Mucosa of descending colon (tissue), 3 donors: ENCODE data around the gene H2BK1. TPM values are rescaled to one million over a fixed set of nuclear protein-coding genes. Genes with fewer than 3 reads are reported as not detected.

Experiments
- ATAC-seq: fragments of 200-7000 bp; cut with Tn5 transposase; one replicate; pipeline ENCODE4 v1.9.1; 2020; ENCODE audit warnings: mild to moderate bottlenecking, moderate library complexity
- DNase-seq, 3 donors: peaks; one replicate each; pipeline ENCODE4 v3.0.0-alpha.2; 2020
- H3K36me3 ChIP-seq: fragments of 200-600 bp; one replicate; pipeline ENCODE4 v1.8.0; 2021; ENCODE audit warnings: low read depth, mild to moderate bottlenecking
- H3K4me1 ChIP-seq: fragments of 200-600 bp; one replicate; pipeline ENCODE4 v1.8.0; 2021; ENCODE audit warnings: low read depth, mild to moderate bottlenecking
- H3K4me3 ChIP-seq: fragments of 200-600 bp; one replicate; pipeline ENCODE4 v1.8.0; 2021; ENCODE audit warnings: mild to moderate bottlenecking
- H3K9me3 ChIP-seq: fragments of 200-600 bp; one replicate; pipeline ENCODE4 v1.8.0; 2021; ENCODE audit warnings: mild to moderate bottlenecking
- CTCF ChIP-seq: fragments of 200-600 bp; IDR thresholded peaks from one replicate; pipeline ENCODE4 v1.8.0; 2022; ENCODE audit warnings: antibody characterized with exemption, mild to moderate bottlenecking
- intact Hi-C, 2 donors: fragments of 100-400 bp; cut with DNase I in 1 of 2; cut with micrococcal nuclease in 1 of 2; formaldehyde crosslinking; loops; one replicate each; pipeline versions ENCODE4 v1.11.0 to v1.11.1; 2022; cut with DNase I, micrococcal nuclease
- total RNA-seq, 3 donors: library from RNA; stranded (reverse); fragmentation: NEBNext Ultra II Directional in 2 of 3; extraction: Animal tissue kit (Norgen Biotek cat#: 25700) in 2 of 3; gene quantifications; one replicate each; pipeline versions ENCODE4 v1.2.1 to v1.2.4, GENCODE V29; 2021 to 2023
- donor health status: DM: no; HTN: no; CAD: no; lungs with moderate emphysema.
- donor health status: DM: no; HTN: no; CAD: no.
- donor health status: DM: no; HTN: yes; CAD: no.

Gene H2BK1
- total RNA-seq, 3 donors from 2014 or later = not detected

- Histone ChIP-seq H3K4me3 (no peak overlapping the region), H3K4me1 (no peaks in the 10 kb centered on the region), H3K9me3 (no peaks in the 10 kb centered on the region), H3K36me3 (no peaks in the 10 kb centered on the region)
- no peak for DNase-seq
- no peak for ATAC-seq
- TF ChIP-seq CTCF = no peak
- intact Hi-C loops = loop anchor here in 1 of 2 donors (10.0 kb wide), 1 partner anchor 130 kb away; no protein-coding TSS in a partner anchor
Observed at GRCh38 chr7:151175047-151175792, 35.1 kb downstream of the H2BK1 start.

GRCh38 chr7:151174246-151175046 lies 35.8 kb downstream of the H2BK1 start:
- Histone ChIP-seq H3K4me1 (no peaks in the 10 kb centered on the region), H3K4me3 (no peak overlapping the region), H3K9me3 (no peaks in the 10 kb centered on the region), H3K36me3 (no peaks in the 10 kb centered on the region)
- ATAC-seq = no peak
- DNase-seq = no peak
- no peak for TF ChIP-seq CTCF
- intact Hi-C loops = loop anchor here in 1 of 2 donors (5.0 to 10.0 kb wide), 2 partner anchors 52 to 130 kb away; no protein-coding TSS in a partner anchor

GRCh38 chr7:151173386-151174245 lies 36.7 kb downstream of the H2BK1 start:
- intact Hi-C loops = loop anchor here in 1 of 2 donors (5.0 to 10.0 kb wide), 2 partner anchors 51 to 131 kb away; no protein-coding TSS in a partner anchor
- ATAC-seq = no peak
- DNase-seq = no peak
- no peak for TF ChIP-seq CTCF
- Histone ChIP-seq H3K4me1 (no peaks in the 10 kb centered on the region), H3K4me3 (no peak overlapping the region), H3K9me3 (no peaks in the 10 kb centered on the region), H3K36me3 (no peaks in the 10 kb centered on the region)

GRCh38 chr7:151172273-151173141 lies 37.8 kb downstream of the H2BK1 start:
- Histone ChIP-seq H3K4me3 (no peak overlapping the region), H3K4me1 (peaks cover 10% of the 10 kb centered on the region), H3K9me3 (no peaks in the 10 kb centered on the region), H3K36me3 (no peaks in the 10 kb centered on the region)
- intact Hi-C loops = loop anchor here in 1 of 2 donors (5.0 to 10.0 kb wide), 2 partner anchors 50 to 132 kb away; no protein-coding TSS in a partner anchor
- ATAC-seq = peak; percentile 98
- peak; percentile 82 to 87 (median 82) for DNase-seq
- peak; percentile 100 for TF ChIP-seq CTCF
